AML-193 (cell line): ENCODE measurements around the gene MLH3.
"Not testable (repeated sequence)": the region's sequence is repeated elsewhere in the genome, so short reads cannot be mapped to it uniquely, and the experiment has no call there.

ENCODE experiments used
- DNase-seq, 2 experiments: peaks; one replicate each; lab custom pipeline; 2025; lab: John Stamatoyannopoulos, UW

The MLH3 gene

DNA sequence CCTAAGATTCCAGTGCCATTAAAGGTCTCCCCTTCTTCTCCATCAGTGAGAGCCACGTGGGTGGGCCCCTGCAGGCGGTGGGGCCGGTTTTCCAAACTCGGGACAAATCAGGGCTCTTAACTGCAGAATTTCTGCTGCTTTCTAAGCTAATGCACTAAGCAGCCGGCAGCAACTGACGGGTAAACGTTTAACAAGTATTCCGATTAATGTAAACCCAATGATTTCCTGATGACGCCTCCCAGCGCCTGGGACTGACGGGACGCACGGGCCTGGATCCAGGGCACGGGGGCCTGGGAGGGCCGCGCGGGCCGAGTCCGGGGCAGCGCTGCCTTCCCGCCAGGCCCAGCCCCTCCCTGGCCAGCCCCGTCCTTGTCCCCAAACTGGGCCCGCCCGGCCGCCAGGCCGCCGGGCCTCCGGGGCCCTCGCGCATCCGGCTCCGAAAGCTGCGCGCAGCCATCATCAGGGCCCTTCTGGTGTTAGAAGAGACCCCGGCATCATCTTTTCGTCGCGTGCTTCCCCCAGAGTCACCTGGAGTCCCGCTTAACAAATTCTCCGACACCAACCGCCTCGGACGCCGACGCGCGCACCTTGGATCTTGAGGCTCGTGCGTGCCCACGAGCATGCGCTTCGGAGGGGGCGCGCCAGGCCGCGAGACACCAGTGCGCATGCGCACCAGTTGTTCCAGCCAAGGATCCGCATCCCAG, at the start of gene MLH3:
TSS of gene MLH3 (minus strand) at position 616 of the 704 bp plus-strand sequence. CDS start 1,812 bp downstream, outside the sequence.
- DNase-seq: peak; percentile 47 to 54

DNA sequence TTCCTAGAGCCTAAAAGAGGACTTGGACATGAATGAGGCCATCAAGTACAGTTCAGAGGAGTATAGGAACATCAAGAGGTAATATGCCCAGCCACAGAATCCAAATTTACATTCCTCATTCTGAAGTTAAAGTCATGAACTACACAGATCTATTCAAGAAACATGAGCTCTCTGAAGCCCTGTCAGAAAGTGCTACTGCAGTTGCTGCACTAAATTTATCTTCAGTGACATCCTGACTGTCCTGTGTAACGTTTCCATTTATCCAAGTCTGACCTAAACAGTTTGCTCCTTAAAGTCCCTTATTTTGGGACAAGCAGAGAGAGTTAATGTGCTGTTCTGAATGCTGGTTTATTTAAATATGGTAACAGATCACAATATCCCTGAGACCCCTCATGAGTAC, 47.4 kb upstream of the MLH3 start:
- no peak for DNase-seq

DNA sequence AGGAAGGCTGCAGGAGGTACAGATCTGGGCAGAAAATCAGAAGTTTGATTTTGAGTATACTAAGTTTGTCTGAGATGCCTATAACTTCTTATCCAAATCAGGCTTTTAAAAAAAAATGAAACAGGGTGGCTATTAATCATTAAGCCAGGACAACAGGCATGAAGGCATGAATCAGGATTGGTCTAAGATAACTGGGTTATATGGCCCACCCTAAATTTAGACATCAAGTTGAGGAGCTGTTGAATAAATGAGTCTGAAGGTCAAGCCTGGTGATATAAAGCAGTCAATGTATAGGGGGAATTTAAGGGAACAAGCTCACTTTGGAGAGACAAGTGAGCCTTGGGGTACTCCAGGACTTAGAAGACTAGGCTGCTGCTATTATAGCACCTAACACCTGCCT, 46.9 kb upstream of the MLH3 start:
- DNase-seq: no peak

DNA sequence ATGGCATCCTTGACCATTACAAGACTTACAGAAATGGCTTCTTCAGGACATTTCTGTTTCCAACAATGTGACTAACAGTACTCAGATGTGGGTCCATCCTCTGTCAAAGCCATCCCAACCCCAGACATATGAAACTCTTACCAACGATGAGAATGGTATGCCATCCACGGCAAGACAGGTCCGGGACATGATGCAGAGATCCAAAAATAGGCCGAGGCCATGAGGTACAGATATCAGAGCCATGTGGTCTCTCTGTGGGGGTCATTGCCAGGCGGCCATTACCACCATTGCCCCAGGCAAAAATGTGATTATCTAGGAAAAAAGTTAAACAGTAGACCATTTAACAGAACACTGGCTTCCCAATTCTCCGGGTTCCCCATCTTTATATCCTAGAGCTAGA, 45.7 kb upstream of the MLH3 start:
- DNase-seq: no peak

DNA sequence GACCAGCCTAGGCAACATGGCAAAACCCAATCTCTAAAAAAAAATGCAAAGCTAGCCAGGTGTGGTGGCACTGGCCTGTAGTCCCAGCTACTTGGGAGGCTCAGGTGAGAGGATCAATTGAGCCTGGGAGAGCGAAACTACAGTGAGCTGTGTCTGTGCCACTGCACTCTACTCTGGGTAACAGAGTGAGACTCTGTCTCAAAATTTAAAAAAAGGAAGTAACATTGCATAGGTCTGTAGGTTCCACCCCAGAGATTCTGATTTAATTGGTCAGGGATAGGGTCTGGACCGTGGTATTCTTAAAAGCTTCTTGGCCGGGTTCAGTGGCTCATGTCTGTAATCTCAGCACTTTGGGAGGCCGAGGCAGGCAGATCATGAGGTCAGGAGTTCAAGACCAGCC, 44.4 kb upstream of the MLH3 start:
- no peak for DNase-seq

DNA sequence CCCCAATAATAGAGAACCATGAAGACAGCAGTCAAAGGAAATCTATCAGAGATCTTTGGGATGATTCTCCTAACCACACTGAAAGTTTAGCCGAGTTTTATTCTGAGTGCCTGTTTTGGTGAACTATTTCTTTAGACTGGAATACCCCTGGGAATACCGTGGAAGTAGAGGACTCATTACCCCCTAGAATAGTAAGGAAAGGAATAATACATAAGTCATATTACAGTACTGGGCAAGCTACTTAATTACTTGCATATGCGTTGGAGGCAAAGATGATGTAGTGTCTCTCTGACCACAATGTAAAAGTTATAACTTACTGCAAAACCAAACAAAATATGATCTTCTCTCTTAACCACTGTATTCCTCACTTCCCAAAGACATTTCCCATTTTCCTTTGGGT, 43.6 kb upstream of the MLH3 start:
- DNase-seq: no peak

DNA sequence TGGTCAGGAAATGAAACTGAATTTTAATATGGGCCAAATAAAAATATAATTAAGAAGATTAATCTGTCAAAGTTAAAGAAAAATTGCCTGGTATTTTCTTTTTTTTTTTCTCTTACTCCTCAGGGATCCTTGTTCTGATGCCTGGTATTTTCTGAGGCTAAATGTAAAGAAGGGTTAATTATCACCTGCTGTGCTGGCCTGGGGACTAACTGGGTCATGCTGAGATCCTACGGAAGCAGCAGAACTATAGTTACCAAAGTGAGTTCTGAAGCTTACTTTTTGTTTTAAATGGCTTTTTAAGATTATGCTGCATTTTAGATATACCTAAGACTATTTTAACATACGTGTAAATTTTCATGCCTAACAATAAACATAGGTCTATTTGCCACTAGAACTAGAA, 41.4 kb upstream of the MLH3 start:
- no peak for DNase-seq

DNA sequence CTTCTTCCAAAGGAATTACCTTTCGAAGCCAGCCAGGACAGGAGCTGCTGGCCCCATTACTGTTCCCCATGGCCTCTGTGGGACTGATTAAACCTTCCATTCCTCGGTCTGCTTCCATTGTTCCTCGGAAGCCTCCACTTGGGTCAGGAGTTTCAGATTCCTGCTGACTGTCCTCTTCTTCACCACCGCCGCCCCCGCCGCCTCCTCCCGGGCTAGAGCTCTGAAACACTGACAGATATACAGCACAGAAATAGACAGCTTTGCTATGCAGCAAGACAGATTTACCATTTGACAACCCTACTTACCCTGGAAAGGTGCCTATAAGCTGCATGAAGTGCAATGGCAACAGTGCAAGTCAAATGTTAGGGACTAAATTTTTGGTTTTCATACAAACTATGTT, 40.0 kb upstream of the MLH3 start:
- DNase-seq: no peak

DNA sequence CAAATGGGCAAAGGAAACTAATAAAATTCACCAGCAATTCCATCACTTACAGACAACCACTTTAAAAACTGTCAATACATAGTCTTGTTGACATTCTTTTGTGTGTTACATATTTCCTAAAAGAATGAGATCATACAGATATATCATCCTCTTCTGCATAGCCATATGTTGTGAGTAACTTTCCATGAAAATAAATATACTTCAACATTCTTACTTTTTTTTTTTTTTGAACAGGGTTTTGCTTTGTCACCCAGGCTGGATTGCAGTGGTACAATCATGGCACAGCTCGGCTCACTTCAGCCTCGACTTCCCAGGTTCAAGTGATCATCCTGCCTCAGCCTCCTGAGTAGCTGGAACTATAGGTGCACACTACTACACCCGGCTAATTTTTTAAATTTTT, 39.1 kb upstream of the MLH3 start:
- DNase-seq: no peak

DNA sequence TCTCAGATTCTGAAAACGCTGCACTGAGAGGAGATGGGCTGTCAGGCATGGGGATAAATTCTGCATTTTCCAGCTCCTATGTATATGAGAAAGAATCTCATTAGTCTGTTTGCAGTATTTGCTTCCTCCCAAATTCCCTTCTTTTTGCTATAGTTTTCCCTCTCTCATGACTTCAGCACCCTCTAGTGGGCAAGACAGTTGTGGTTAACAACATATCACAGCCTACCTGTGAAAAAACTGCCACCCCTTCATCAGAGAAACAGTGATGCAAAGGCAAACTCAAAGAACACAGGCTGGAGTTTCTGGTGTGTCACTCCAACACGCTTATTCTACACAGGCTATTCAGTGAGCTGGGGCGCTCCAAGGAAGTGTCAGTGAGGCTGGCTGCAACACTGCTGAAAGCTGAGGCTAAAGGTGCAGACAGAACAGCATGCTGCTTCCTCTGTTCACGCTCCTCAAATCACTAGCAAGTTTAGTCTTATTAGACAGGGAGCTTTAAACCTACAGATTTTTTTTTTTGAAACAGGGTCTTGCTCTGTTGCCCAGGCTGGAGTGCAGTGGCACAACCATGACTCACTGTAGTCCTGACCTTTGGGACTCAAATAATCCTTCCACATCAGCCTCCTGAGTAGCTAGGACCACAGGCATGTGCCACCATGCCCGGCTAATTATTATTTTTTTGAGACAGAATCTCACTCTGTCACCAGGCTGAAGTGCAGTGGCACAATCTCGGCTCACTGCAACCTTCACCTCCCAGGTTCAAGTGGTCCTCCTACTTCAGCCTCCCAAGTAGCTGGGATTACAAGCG, 37.5 kb upstream of the MLH3 start:
- DNase-seq: peak; percentile 40 to 43

DNA sequence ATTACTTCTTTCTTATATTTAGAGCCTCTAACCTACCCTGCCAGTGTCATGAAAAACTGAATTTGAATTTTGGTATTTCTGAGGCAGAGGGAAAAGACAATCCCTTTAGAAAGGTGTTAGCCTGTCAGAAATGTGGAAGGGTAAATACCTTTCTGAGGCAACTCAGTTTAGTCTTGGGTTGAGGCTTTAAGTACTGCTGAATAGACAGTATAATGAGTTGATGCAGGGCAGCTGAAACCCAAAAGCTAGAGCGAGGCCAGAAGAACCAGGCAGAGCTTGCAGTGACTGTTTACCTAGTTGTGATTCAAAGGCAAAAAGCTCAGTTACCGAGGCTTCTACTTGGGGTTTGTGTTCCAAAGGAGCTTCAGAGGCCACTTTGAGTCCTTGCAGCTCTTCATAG, 36.9 kb upstream of the MLH3 start:
- no peak for DNase-seq

DNA sequence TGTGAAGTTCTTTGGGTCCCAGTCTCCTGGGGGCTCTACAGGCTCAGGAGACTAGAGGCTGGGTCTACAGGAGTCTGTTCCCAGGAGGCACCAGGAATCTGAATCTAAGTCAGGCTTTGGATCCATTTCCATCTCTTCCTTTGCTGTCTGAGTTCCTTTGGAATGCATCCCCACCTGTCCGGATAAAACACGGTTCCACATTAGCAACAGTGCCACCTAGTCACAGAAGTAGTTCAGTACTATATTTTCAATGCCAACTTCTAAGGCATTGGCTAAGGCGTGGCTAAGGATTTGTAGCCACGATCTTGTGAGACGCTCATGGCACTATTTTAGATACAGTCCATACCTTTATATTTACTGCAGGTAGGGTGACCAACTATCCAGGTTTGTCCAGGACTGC, 33.2 kb upstream of the MLH3 start:
- DNase-seq: no peak

DNA sequence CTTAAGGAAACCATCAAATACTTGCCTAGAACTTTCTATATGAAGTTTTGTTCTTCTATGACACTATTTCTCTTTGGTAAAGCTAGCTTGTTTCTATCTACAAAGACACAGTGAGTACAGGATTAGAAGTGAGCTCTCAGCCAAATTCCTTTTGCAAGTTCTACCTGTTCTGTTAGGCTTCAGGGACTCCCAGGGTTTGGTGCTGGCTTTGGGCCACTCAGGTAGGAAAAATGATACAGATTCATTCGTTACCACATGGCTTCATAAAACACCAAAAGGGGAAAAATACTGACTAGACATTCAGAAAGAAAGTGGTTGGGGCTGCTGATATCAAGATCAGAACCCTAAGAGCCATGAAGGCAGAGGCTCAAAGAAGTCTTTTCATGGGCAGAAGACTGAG, 32.0 kb upstream of the MLH3 start:
- DNase-seq: no peak

DNA sequence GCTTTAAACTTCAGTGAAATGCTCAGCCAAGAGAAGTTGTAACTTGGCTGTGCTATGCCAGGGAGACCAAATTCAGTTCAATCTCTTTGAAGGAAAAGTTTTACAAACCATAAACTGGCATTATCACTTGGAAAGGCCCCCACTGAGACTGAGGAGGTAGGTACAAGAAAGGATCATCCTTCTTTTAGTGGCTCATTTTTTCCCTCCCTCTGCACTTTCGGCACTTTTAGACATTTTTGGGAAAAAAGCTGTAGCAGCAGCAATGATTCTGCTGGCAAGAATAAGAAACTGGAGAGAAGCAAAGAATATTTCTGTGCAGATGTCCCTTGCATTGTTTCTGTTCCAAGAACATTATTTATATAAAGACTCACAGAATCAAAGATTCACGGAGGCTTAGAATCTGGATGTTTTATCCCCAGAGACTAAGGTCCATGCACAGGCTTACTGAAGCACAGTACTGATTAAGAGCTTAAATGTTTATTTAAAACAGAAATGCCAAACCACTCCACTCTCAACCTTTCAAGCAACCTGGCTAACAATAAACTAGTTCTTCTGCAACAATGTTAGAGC, 30.5 kb upstream of the MLH3 start:
- DNase-seq: no peak

DNA sequence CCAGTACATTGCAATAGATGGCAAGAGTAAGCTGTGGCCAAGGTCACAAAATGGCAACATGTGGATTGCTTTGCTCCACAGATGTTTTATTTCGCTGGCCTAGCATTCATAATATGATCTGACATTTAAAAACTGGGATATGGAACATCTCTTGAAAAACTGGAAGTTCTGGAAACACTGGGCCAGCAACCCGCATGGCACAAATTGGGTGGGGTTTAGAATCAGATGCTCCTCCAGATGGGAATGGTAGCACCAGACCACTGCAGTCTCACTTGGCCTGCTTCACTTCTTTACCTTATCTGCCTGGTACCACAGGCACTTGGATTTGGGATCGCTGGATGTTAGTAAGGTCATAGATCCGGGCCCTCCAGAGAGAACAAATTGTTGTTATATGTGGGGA, 28.3 kb upstream of the MLH3 start:
- no peak for DNase-seq

DNA sequence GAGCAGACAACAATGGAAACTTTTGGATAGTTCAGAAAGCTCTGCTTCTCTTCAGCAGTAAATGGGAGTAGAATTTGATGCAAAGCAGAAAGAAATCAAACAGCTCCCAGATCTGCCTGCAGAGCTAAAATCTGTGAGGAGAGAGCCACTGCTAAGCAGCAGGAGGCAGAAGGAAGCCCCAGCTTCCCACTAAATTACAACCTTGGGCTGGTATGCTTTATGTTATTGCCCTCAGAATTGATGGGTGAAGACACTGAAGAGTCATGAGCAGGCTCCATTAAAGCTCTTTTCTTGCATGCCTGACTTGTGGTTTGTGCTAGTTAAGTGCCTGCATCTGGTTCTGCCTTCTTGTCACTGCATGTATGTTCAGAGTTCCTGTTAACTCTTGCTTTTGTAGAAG, 26.5 kb upstream of the MLH3 start:
- no peak for DNase-seq

DNA sequence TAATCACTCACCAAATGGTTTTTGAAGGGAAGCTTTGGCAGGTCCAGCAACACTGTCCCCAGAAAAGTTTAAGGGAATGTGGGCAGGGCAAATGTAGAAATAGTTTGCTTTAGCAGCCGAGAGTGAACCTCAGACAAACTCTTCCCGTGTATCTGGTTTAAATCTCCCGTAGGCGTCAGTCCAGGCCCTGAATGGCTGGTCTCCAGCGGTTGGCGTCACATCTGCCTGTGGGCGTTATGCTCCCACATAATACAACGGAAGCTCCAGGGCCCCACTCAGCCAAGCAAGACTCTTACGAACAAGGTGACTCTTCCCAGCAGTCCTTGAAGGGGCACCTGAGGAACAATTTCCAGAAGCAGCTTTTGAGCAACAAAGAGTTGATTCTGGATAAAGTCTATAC, 19.1 kb upstream of the MLH3 start:
- no peak for DNase-seq

DNA sequence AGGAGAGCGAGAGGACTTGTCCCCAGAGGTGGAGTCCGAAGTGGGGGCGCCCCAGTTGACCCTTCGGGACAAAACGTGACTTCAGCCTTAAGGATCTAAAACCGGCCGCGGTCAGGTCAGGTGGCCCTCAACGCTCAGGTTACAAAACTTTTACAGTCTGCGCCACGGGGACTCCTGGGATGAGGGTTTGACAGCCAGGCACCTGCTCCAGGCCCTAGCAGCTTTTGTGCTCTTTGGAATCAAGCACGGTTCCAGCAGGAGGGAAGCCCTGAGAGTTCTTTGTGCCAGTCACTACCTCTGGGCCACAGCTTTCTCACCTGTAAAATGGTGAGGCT, 18.5 kb upstream of the MLH3 start:
- DNase-seq: no peak

DNA sequence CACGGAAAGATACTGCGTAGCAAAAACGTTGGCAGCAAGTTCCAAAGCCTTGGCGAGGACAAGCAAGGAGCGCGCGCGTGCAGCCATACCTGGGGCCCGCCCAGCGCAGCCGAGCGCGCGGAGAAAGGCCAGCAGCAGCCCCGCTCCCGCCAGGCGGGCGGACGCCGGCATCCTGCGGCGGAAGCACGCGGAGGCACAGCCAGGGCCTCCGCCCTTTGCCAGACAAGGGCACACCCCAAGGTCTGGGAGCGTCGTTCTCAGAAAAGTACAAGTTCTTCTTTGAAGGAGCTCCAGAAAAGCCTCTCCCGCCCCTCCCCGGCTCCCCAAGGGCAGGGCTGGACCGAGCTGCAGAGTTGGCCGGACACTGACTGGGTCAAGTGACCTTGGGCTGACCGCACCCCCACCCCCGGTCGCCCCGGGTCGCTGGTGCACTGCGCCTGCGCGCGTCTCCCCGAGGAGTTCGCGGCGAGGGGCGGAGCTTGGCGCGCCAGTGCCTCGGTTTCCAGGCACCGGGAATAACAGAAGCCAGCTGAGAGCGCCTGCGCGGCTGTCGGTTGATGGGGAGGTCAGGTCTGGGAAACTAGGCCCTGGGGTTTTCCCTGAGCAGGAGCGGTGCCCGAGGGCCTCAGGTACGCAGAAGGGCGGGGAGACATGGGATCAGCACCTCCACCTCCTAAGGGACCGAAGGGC, 18.0 kb upstream of the MLH3 start, which contains the start of gene ZC2HC1C:
TSS of gene ZC2HC1C (plus strand) at position 521 of the 690 bp plus-strand sequence. CDS start 933 bp downstream, outside the sequence.
- DNase-seq: no peak

DNA sequence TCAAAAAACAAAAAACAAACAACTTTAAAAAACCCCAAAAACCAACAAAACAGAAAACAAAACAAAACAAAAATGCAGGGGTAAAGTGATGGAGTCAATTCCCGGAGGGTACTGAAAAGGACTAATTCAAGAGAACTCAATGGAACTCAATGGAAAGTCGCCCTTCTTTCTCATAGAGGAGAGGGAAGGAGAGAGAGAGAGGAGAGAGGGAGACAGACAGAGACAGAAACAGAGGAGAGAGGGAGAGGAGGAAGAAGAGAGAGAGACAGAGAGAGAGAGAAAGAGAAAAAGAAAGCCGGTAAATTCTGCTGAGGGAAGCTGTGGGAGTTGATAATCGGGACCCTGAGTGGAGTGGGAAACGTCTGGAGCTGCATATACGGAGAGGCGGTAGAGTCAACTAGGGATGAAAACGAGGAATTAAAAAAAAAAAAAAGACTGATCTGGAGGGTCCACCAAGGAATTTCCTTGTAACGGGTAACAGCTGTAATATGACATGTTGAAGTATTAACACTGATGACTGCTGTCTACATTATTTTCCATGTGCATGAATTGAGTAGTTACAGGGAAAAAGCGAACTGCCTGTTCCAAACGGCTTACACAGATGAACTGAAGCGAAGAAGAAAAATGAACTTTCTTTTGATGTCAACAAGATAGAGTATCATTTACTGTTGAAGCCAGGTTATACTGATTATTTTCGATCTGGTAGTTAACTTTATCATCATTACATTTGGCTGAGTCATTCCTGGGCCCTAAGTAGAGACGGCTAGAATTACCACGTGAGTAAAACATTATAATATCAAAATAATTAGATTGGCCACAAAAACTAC, 17.2 kb upstream of the MLH3 start:
- DNase-seq: no peak

DNA sequence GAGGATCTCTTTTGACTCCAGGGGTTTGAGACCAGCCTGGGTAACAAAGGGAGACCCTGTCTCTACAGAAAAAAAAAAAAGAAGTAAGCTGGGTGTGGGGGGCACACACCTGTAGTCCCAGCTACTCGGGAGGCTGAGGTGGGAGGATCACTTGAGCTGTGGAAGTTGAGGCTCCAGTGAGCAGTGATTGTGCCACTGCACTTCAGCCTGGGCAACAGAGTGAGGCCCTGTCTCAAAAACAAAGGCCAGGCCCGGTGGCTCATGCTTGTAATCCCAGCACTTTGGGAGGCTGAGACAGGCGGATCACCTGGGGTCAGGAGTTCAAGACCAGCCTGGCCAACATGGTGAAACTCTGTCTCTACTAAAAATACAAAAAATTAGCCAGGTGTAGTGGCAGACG, 16.5 kb upstream of the MLH3 start:
- DNase-seq: not testable (repeated sequence)

DNA sequence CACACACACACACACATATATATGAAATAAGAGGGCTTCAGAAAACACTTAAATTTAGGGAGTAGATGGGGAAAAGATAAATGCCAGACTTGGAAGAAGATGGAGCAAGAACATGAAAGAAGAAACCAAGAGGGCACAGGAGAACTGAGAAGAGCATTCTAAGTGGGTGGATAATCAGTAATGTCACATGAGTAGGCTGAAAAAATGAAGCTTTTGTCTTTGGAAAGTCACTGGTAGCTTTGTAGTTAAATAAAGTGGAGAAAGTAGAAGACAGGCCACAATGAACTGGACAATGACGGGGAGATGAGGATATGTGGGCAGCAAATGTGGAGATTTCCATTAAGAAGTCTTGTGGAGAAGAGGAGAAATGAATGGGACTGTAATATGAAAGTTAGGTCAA, 15.9 kb upstream of the MLH3 start:
- DNase-seq: no peak
